ENCODE results near the gene FBXO38.

FBXO38 gene

GRCh38 chr5:148381906-148382305, 1.9 kb upstream of the FBXO38 start:
- Mint-ChIP-seq H3K27me3 (ENCODE audit: low read depth) (no peaks in the 10 kb centered on the region), H3K27ac (no peak overlapping the region), H3K9me3 (no peaks in the 10 kb centered on the region), H3K4me3 (peak overlapping the region; percentile 61 to 70 (median 68)), H3K4me1 (peaks cover 45% of the 10 kb centered on the region), H3K36me3 (ENCODE audit: low read depth) (no peaks in the 10 kb centered on the region)
- no peak for TF ChIP-seq CTCF (IDR thresholded peaks at IDR 0.05; ENCODE audit: unreplicated experiment in 3 of 3)

GRCh38 chr5:148382961-148383360, 797 bp upstream of the FBXO38 start:
- peak overlapping the region; percentile 88 to 92 (median 92) for H3K4me3 Mint-ChIP-seq
- H3K27me3 Mint-ChIP-seq (ENCODE audit: low read depth) = no peaks in the 10 kb centered on the region
- H3K36me3 Mint-ChIP-seq (ENCODE audit: low read depth) = peaks cover 4% of the 10 kb centered on the region
- H3K27ac Mint-ChIP-seq = peak overlapping the region; percentile 89 to 95 (median 92)
- H3K4me1 Mint-ChIP-seq = peaks cover 47% of the 10 kb centered on the region
- no peak for TF ChIP-seq CTCF (IDR thresholded peaks at IDR 0.05; ENCODE audit: unreplicated experiment in 3 of 3)
- no peaks in the 10 kb centered on the region for H3K9me3 Mint-ChIP-seq

DNA sequence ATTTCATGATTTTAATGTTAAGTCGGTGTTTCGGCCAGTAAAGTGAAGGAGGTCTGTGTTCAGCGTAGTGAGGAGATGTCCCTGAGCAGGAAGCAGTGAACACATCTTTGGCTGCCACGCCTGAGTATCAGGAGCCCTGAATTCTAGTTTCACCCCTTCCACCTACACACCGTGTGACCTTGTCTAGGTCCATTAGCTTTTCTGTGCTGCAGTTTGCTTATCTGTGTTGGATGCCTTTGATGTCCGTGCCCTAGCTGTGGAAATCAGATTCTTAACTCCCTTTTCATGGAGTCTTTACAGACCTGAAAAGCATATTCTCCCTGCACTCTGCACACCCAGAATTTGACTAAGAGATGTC, 601 bp downstream of the FBXO38 start:
- peaks cover 51% of the 10 kb centered on the region for H3K4me1 Mint-ChIP-seq
- H3K36me3 Mint-ChIP-seq (ENCODE audit: low read depth) = peaks cover 4% of the 10 kb centered on the region
- peak overlapping the region; percentile 88 to 92 (median 92) for H3K4me3 Mint-ChIP-seq
- no peaks in the 10 kb centered on the region for H3K9me3 Mint-ChIP-seq
- peak overlapping the region; percentile 89 to 95 (median 92) for H3K27ac Mint-ChIP-seq
- no peak for TF ChIP-seq CTCF (IDR thresholded peaks at IDR 0.05; ENCODE audit: unreplicated experiment in 3 of 3)
- H3K27me3 Mint-ChIP-seq (ENCODE audit: low read depth) = no peaks in the 10 kb centered on the region

DNA sequence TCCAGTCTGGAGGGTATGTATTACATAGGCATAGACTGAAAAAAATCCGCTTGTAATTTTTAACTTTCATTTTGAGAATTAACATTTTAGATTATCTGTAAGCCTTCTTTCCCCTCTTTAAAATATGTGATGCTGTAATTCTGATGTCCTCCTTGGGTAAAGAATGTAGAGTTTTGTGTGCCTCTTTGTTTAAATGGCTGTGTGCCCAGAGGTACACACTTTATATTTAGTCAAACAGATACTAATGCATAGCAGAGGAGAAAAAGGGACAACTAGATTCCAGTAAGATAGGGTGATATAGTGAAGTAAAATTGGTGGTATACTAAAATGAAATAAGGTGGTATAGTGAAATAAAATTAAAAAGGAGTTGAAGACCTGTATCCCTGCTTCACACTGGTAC, 1.3 kb downstream of the FBXO38 start:
- no peaks in the 10 kb centered on the region for H3K9me3 Mint-ChIP-seq
- H3K27me3 Mint-ChIP-seq (ENCODE audit: low read depth) = no peaks in the 10 kb centered on the region
- TF ChIP-seq CTCF (IDR thresholded peaks at IDR 0.05; ENCODE audit: unreplicated experiment in 3 of 3) = no peak
- peaks cover 4% of the 10 kb centered on the region for H3K36me3 Mint-ChIP-seq (ENCODE audit: low read depth)
- H3K4me3 Mint-ChIP-seq = peak overlapping the region; percentile 88 to 92 (median 92)
- peak overlapping the region in 2 of 3 experiments; percentile 92 to 95 for H3K27ac Mint-ChIP-seq
- peaks cover 51% of the 10 kb centered on the region for H3K4me1 Mint-ChIP-seq

GRCh38 chr5:148386041-148386440, 2.3 kb downstream of the FBXO38 start:
- peaks cover 4% of the 10 kb centered on the region for H3K36me3 Mint-ChIP-seq (ENCODE audit: low read depth)
- peaks cover 58% of the 10 kb centered on the region for H3K4me1 Mint-ChIP-seq
- H3K27me3 Mint-ChIP-seq (ENCODE audit: low read depth) = no peaks in the 10 kb centered on the region
- H3K27ac Mint-ChIP-seq = peak overlapping the region in 1 of 3 experiments; percentile 92
- TF ChIP-seq CTCF (IDR thresholded peaks at IDR 0.05; ENCODE audit: unreplicated experiment in 3 of 3) = no peak
- peak overlapping the region; percentile 88 to 92 (median 92) for H3K4me3 Mint-ChIP-seq
- no peaks in the 10 kb centered on the region for H3K9me3 Mint-ChIP-seq

DNA sequence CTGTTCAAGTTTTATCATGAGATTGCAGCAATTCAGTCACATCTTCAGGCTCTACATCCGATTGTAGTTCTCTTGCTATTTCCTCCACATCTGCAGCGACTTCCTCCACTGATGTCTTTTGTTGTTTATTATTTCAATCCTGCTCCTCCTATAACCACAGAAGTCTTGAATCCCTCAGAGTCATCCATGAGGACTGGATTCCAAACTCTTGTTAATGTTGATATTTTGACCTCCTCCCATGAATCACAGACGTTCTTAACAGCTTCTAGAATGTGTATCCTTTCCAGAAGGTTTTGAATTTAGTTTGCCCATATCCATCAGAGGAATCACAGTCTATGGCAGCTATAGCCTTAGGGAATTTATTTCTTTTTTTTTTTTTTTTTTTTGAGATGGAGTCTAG, 3.6 kb downstream of the FBXO38 start:
- H3K4me3 Mint-ChIP-seq = peak overlapping the region; percentile 40 to 75 (median 58)
- H3K36me3 Mint-ChIP-seq (ENCODE audit: low read depth) = peaks cover 4% of the 10 kb centered on the region
- no peaks in the 10 kb centered on the region for H3K9me3 Mint-ChIP-seq
- H3K27me3 Mint-ChIP-seq (ENCODE audit: low read depth) = no peaks in the 10 kb centered on the region
- peaks cover 59% of the 10 kb centered on the region for H3K4me1 Mint-ChIP-seq
- no peak for TF ChIP-seq CTCF (IDR thresholded peaks at IDR 0.05; ENCODE audit: unreplicated experiment in 3 of 3)
- no peak overlapping the region for H3K27ac Mint-ChIP-seq
